Activated CD4-positive, alpha-beta T cell treated with anti-CD3 and anti-CD28 coated beads, Interleukin-2, amount 10 ng/mL, durations not matched to agents 24 days and 14 days (primary cell): Measurements from ENCODE around the gene CEBPB. TPM values are rescaled to one million over a fixed set of nuclear protein-coding genes. Genes with fewer than 3 reads are reported as not detected.

ENCODE experiments used
- DNase-seq: peaks from one replicate; pipeline ENCODE4 v3.0.0; 2022
- H3K27ac Mint-ChIP-seq: one replicate; pipeline ENCODE4 v1.8.0; 2022; ENCODE audit warnings: mild to moderate bottlenecking, mixed read lengths
- H3K27me3 Mint-ChIP-seq: one replicate; pipeline ENCODE4 v1.8.0; 2022; ENCODE audit warnings: mixed read lengths
- H3K36me3 Mint-ChIP-seq: one replicate; pipeline ENCODE4 v1.8.0; 2022; ENCODE audit warnings: low read depth, mild to moderate bottlenecking, mixed read lengths
- H3K4me1 Mint-ChIP-seq: one replicate; pipeline ENCODE4 v1.8.0; 2021; ENCODE audit warnings: mixed read lengths
- H3K4me3 Mint-ChIP-seq: one replicate; pipeline ENCODE4 v1.8.0; 2022; ENCODE audit warnings: mild to moderate bottlenecking, moderate library complexity, mixed read lengths
- H3K9me3 Mint-ChIP-seq: one replicate; pipeline ENCODE4 v1.8.0; 2021; ENCODE audit warnings: mixed read lengths
- intact Hi-C: fragments of 100-400 bp; cut with micrococcal nuclease; formaldehyde crosslinking; loops from one replicate; pipeline ENCODE4 v1.15.1; 2023
- total RNA-seq: library from RNA; stranded (reverse); gene quantifications from 2 replicates; pipeline ENCODE4 v1.2.3, GENCODE V29; 2022

CEBPB gene
- total RNA-seq, 1 donor from 2014 or later: 45.9 TPM

DNA sequence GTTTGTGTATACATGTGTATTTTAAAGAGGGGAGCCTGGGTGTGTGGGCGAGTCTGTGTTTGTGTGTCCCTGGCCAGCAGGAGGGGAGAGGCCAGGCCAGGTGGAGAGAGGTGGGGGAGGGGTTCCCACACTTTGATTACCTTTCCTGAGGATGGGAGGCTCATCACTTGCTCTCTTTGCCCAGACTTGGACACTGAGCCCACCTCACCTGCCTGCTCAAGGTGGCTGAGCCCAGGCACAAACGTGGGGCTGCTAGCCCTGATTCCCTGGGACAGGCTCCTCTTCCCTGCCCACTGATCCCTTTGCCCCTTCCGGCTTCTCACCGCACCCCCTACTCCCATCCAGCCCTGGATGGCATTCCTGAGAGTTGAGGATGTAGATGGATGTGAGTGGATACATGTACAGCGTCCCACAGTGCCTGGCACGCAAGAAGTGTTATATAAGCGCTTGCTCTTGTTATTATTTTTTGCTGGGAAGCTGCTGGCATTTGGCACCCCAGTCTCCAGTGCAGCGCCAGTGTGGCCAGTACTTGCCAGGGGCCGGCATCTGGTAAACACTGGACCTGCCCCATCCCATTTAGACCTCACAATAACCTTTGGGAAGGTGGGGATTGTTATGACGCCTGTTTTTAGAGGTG lies 2.7 kb downstream of the CEBPB start:
- Mint-ChIP-seq H3K4me1 (peaks cover 35% of the 10 kb centered on the region), H3K9me3 (no peaks in the 10 kb centered on the region), H3K27me3 (no peaks in the 10 kb centered on the region), H3K4me3 (peak overlapping the region; percentile 94), H3K36me3 (peaks cover 20% of the 10 kb centered on the region), H3K27ac (peak overlapping the region; percentile 97)
- DNase-seq: no peak
- intact Hi-C loops: loop anchor here (5.0 to 10.0 kb wide), 2 partner anchors 91 to 189 kb away; no protein-coding TSS in a partner anchor

DNA sequence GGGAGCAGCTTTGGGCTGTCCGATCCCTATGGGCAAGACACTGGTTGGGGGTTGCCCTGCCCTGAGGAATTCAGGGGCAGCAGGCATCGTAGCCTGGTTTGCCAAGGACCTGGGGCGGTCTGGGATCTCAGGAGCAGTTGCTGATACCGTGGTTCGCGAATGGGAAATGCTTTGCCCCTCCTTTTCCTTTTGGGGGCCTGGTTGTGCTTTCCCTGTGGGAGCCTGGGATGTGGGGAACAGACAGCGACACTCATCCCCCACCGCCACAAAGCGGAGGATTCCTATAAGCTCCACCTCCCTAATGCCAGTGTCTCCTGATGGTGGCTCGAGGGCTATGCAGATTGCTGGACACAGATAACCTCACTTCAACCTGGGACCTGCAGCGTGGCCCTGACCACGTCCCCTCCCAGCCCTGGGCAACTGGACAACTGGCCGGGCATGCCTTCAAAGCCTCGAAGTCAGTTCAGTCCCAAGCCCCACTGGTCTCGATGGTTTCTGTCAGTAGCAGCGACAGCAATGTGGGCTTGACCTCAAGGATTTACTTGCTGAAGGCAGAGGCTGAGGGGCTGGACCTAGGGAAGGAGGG lies 3.3 kb downstream of the CEBPB start:
- intact Hi-C loops: loop anchor here (5.0 to 10.0 kb wide), 2 partner anchors 91 to 188 kb away; no protein-coding TSS in a partner anchor
- Mint-ChIP-seq H3K9me3 (no peaks in the 10 kb centered on the region), H3K36me3 (peaks cover 20% of the 10 kb centered on the region), H3K4me1 (peaks cover 32% of the 10 kb centered on the region), H3K27me3 (no peaks in the 10 kb centered on the region), H3K4me3 (peak overlapping the region; percentile 94), H3K27ac (peak overlapping the region; percentile 34)
- DNase-seq: no peak

DNA sequence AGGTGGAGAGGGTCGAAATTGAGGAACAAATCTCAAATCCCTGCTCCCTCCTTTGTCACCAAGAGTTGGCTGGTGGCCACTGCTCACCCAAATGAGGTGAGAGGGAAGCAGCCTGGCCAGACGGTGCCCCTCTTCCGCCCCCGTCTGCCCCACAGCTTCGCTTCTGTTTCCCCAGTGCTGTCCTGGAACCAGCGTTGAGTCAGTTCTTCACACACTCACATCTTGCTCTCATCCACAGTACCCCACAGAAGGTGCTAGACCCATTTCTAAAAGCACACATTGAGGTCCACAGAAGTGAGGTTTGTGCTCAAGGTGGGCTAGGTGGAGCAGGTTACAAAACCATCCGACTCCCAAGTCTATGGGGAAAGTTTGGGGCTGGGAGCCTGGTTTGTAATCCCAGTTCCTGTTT lies 3.8 kb downstream of the CEBPB start:
- Mint-ChIP-seq H3K27ac (peak overlapping the region; percentile 52), H3K4me3 (peak overlapping the region; percentile 94), H3K9me3 (no peaks in the 10 kb centered on the region), H3K36me3 (peaks cover 20% of the 10 kb centered on the region), H3K4me1 (peaks cover 32% of the 10 kb centered on the region), H3K27me3 (no peaks in the 10 kb centered on the region)
- DNase-seq: no peak
- intact Hi-C loops: loop anchor here (5.0 to 10.0 kb wide), 2 partner anchors 90 to 188 kb away; no protein-coding TSS in a partner anchor

DNA sequence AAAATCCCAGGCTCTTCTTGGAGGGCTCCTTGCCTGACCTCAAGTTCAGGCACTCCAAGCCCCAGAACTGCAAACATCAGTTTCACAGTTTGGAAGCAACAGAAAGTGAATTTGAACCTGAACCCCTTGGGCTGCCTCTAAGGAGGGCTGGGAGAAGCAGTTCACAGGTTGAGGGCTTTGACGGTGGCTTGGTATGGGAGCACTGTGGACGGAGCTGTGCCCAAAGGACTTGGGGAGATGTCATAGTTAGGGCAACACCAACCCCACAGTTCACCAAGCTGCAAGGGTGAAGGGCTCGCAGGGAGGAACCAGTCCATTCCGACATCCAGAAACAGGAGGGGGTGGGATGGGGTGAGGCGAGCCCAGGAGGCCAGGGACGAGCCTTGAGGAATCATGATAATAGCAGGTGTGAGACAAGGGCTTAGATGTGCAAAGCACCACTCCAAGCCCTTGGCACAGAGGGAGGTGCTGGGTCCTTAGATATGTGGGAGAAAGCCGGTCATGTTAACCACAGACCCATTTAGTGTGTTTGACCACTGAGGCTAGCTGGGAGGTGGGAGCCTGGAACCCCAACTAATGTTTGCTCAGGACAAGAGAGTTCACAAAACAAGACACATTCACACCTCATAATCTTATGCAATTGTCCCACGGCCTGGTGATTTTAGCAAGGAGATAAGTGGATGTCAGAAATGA lies 4.3 kb downstream of the CEBPB start:
- H3K27ac Mint-ChIP-seq: peak overlapping the region; percentile 52
- H3K27me3 Mint-ChIP-seq: no peaks in the 10 kb centered on the region
- intact Hi-C loops: loop anchor here (5.0 to 10.0 kb wide), 2 partner anchors 90 to 187 kb away; no protein-coding TSS in a partner anchor
- H3K36me3 Mint-ChIP-seq: peaks cover 20% of the 10 kb centered on the region
- H3K9me3 Mint-ChIP-seq: no peaks in the 10 kb centered on the region
- H3K4me3 Mint-ChIP-seq: peak overlapping the region; percentile 94
- peaks cover 32% of the 10 kb centered on the region for H3K4me1 Mint-ChIP-seq
- no peak for DNase-seq

DNA sequence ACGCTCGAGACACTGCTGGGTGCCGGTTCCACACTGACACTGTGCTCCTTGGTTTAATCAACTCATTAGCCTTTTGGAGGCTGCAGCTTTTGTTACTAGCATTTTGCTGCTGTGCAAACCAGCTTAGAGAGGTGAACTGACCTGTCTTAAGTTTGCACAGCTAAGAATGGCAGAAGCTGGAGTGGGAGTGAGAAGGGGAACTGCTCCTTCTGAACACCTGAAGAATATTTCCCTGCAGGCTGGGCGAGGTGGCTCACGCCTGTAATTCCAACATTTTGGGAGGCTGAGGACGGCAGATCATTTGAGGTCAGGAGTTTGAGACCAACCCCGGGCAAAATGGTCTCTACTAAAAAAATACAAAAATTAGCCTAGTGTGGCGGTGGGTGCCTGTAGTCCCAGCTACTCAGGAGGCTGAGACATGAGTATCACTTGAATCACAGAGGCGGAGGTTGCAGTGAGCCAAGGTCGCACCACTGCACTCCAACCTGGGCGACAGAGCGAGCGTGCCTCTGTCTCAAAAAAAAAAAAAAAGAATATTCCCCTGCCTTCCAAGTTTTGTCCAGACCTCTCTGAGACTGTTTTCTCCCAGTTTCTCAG lies 5.0 kb downstream of the CEBPB start:
- H3K9me3 Mint-ChIP-seq: no peaks in the 10 kb centered on the region
- peaks cover 32% of the 10 kb centered on the region for H3K4me1 Mint-ChIP-seq
- no peak overlapping the region for H3K27ac Mint-ChIP-seq
- H3K4me3 Mint-ChIP-seq: no peak overlapping the region
- intact Hi-C loops: loop anchor here (10.0 kb wide), 1 partner anchor 89 kb away; no protein-coding TSS in a partner anchor
- H3K27me3 Mint-ChIP-seq: no peaks in the 10 kb centered on the region
- no peak for DNase-seq
- H3K36me3 Mint-ChIP-seq: peaks cover 20% of the 10 kb centered on the region

DNA sequence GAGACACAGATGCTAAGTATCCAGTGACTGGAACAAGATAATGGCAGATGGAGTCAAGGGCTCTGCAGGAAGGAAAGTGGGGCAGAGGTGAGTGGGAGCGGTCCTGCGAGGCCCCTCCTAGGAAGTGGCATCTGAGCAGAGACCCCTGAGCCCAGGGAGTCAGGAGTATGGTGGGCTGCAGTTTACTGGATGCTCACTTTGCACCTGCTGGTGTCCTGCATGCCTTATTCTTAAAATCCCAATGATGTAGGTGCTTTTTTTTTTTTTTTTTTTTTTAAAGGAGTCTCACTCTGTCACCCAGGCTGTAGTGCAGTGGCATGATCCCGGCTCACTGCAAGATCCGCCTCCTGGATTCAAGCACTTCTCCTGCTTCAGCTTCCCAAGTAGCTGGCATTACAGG lies 5.6 kb downstream of the CEBPB start:
- Mint-ChIP-seq H3K4me3 (no peak overlapping the region), H3K27me3 (no peaks in the 10 kb centered on the region), H3K4me1 (peaks cover 32% of the 10 kb centered on the region), H3K9me3 (no peaks in the 10 kb centered on the region), H3K27ac (no peak overlapping the region), H3K36me3 (peaks cover 20% of the 10 kb centered on the region)
- intact Hi-C loops: loop anchor here (10.0 kb wide), 1 partner anchor 89 kb away; no protein-coding TSS in a partner anchor
- no peak for DNase-seq

DNA sequence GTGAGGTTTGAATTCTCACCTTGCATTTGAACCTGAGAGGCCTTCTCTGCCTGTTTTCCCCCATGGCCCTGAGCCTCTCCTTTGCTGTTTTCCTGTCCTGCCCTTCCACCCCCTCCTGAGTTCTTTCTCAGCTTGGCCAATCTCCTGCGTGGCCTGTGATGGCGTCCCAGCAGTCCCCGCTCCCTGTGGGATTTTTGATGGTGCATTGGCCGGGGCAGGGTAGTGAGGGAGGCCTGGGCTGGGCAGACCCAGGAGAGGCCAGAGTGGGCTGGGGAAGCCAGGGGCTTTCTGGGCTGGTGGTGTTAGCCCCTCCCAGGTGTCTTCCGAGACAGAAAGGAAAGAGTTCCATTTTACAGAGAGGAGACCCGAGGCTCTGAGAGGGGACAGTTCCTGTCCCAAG lies 6.3 kb downstream of the CEBPB start:
- H3K9me3 Mint-ChIP-seq: no peaks in the 10 kb centered on the region
- intact Hi-C loops: loop anchor here (10.0 kb wide), 1 partner anchor 88 kb away; no protein-coding TSS in a partner anchor
- peak overlapping the region; percentile 28 for H3K27ac Mint-ChIP-seq
- H3K4me1 Mint-ChIP-seq: peaks cover 32% of the 10 kb centered on the region
- DNase-seq: no peak
- H3K4me3 Mint-ChIP-seq: no peak overlapping the region
- H3K36me3 Mint-ChIP-seq: peaks cover 20% of the 10 kb centered on the region
- H3K27me3 Mint-ChIP-seq: no peaks in the 10 kb centered on the region

DNA sequence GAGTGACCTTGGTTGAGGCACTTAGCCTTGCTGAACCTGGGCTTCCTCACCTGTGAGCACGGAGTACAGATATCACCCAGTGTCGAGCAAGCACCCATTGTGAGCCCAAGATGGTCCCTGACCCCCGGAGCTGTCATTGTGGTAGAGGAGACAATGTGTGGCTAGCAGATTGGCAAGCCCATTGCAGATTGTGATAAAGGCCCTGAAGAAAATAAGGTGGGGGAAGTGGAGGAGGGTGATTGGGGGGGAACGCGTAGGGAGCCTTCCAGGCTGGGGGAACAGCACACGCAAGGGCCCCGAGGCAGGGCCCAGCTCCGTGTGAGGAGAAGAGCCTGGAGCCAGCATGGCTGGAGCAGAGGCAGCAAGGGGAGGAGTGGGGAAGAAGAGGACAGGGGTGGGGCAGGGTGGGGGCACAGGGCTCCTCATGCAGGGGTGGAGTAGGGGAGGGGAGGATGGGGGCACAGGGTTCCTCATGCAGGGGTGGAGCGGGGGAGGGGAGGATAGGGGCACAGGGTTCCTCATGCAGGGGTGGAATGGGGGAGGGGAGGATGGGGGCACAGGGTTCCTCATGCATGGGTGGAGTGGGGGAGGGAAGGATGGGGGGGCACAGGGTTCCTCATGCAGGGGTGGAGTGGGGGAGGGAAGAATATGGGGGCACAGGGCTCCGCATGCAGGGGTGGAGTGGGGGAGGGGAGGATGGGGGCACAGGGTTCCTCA lies 7.0 kb downstream of the CEBPB start:
- no peak for DNase-seq
- H3K36me3 Mint-ChIP-seq: peaks cover 16% of the 10 kb centered on the region
- H3K27ac Mint-ChIP-seq: peak overlapping the region; percentile 28
- H3K4me1 Mint-ChIP-seq: peaks cover 33% of the 10 kb centered on the region
- H3K9me3 Mint-ChIP-seq: no peaks in the 10 kb centered on the region
- intact Hi-C loops: loop anchor here (10.0 kb wide), 1 partner anchor 87 kb away; no protein-coding TSS in a partner anchor
- H3K4me3 Mint-ChIP-seq: no peak overlapping the region
- H3K27me3 Mint-ChIP-seq: peaks cover 1% of the 10 kb centered on the region

DNA sequence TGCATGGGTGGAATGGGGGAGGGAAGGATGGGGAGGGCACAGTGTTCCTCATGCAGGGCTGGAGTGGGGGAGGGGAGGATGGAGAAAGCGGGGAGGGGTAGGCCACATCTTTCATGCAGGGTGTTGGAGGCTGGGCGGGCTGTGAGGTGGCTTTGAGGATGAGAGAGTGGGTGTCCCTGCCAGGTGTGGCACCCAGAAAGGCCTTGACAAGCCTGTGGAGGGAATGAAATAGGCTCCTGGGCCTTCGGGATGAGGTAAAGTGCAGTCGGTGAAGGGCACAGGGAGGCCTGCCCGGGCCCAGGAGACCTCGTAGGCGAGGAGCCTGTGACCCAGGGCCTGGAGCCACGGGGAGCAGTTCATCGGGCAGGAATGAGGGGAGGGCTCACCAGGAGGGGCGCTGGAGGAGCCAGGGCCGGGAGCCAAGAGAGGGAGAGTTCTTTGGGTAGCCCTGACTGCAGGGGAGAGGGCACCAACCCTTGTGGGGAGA lies 7.6 kb downstream of the CEBPB start:
- Mint-ChIP-seq H3K4me3 (no peak overlapping the region), H3K36me3 (peaks cover 10% of the 10 kb centered on the region), H3K27ac (no peak overlapping the region), H3K27me3 (peaks cover 5% of the 10 kb centered on the region), H3K4me1 (peaks cover 33% of the 10 kb centered on the region), H3K9me3 (no peaks in the 10 kb centered on the region)
- DNase-seq: no peak
- intact Hi-C loops: loop anchor here (10.0 kb wide), 1 partner anchor 87 kb away; no protein-coding TSS in a partner anchor

DNA sequence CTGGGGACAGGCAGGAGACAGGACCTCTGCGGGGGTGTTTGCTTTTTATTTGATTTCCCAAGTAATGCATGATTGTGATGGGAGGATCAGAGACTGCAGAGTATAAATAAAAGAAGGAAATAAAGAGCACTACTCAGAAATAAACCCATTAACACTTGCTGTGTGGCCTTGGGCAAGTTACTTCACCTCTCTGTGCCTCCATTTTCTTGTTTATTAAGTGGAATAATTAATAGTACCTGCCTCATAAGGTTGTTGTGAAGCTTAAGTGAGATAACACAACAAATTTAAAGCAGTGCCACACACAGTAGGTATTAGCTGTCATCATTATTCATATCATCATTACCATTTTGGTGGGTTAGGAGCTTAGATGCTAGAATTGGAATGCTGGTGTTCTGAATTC lies 8.1 kb downstream of the CEBPB start:
- Mint-ChIP-seq H3K4me3 (no peak overlapping the region), H3K27me3 (peaks cover 9% of the 10 kb centered on the region), H3K9me3 (peaks cover 3% of the 10 kb centered on the region), H3K36me3 (peaks cover 10% of the 10 kb centered on the region), H3K27ac (no peak overlapping the region), H3K4me1 (peaks cover 30% of the 10 kb centered on the region)
- intact Hi-C loops: loop anchor here (10.0 kb wide), 1 partner anchor 86 kb away; no protein-coding TSS in a partner anchor
- DNase-seq: no peak

DNA sequence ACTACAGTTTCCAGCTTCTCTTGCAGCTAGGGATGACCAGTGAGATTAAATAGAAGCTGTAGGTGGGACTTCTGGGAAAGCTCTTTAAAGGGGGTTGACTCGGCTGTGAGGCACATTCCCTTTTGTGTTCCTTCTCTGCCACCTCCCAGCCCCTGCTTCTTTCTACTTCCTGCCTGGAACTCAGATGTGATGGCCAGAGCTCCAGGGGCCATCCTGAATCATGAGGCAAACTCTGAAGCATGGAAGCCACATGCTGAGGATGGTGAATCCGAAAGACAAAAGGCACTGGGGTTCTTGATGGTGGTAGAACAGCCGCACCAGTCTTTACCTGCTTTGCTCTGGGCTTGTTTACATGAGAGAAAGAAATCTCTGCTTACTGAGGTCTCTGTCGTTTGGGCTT lies 9.1 kb downstream of the CEBPB start:
- Mint-ChIP-seq H3K4me3 (no peak overlapping the region), H3K36me3 (peaks cover 13% of the 10 kb centered on the region), H3K4me1 (peaks cover 23% of the 10 kb centered on the region), H3K9me3 (peaks cover 11% of the 10 kb centered on the region), H3K27ac (no peak overlapping the region), H3K27me3 (peaks cover 12% of the 10 kb centered on the region)
- intact Hi-C loops: loop anchor here (10.0 kb wide), 1 partner anchor 85 kb away; no protein-coding TSS in a partner anchor
- DNase-seq: no peak

DNA sequence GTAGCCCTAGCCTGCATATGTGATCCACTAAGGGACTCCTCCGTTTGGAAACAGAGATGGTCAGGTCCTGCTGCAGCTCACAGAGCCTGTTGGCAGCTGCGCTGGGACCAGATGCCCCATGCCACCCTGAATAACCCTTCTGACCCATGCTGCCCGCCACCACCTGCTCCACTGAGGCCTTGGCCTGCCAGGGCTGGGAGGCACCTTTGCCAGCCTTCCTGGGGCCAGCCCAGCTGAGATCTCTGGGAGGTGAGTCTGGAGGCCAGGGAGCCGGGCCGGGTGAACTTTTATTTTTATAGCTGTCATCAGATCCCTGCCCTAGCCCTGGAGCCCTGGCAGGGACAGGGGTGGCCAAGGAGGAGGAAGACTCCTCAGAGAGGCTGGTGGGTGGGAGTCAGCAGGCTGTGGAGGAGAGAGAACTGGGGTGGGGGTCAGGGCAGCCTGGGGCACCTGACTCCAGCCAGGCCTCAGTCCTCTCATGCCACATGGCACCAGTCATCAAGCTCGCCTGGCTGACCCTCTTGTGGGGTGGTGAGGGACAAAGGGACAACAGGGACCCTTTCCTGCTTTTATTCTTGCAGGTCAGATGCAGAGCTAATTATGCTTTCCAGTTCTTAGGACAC lies 10.0 kb downstream of the CEBPB start:
- Mint-ChIP-seq H3K27me3 (peaks cover 12% of the 10 kb centered on the region), H3K4me1 (peaks cover 16% of the 10 kb centered on the region), H3K27ac (no peak overlapping the region), H3K9me3 (peaks cover 11% of the 10 kb centered on the region), H3K36me3 (peaks cover 11% of the 10 kb centered on the region), H3K4me3 (no peak overlapping the region)
- intact Hi-C loops: no loop called here
- DNase-seq: no peak
